Smooth muscle cell (in vitro differentiated cells): ENCODE data around the gene VSTM2B. TPM values are rescaled to one million over a fixed set of nuclear protein-coding genes. Genes with fewer than 3 reads are reported as not detected.

Experiments used
- polyA plus RNA-seq: library from polyadenylated mRNA; unstranded; fragments of >200 nt; fragmentation: Nextera tagmentation; extraction: Ambion mirVana; gene quantifications from 2 replicates; pipeline ENCODE4 v1.2.1, GENCODE V29; 2016
- total RNA-seq: library from RNA; depleted of rRNA; stranded (reverse); fragments of >200 nt; gene quantifications from 2 replicates; pipeline ENCODE4 v1.2.3, GENCODE V29; 2014

The VSTM2B gene
- total and polyA plus RNA-seq, 2 experiments from 2014 or later = not detected

Other genes with a start within 250 kb of the VSTM2B start
- gene POP4, start 80.3 kb downstream of the VSTM2B start, total RNA-seq = 54.4 and 68.8 TPM in 2 replicates
- 90.6 and 94.9 TPM in 2 replicates for gene POP4, start 80.3 kb downstream of the VSTM2B start, polyA plus RNA-seq
- 2.2 and 2.3 TPM in 2 replicates for gene PLEKHF1, start 139.5 kb downstream of the VSTM2B start, total RNA-seq
- 4.0 and 6.9 TPM in 2 replicates for gene PLEKHF1, start 139.5 kb downstream of the VSTM2B start, polyA plus RNA-seq
- gene C19orf12, start 189.3 kb downstream of the VSTM2B start, total RNA-seq = 22.7 and 29.7 TPM in 2 replicates
- gene C19orf12, start 189.3 kb downstream of the VSTM2B start, polyA plus RNA-seq = 30.0 TPM in 2 replicates